Calu3 (cell line): ENCODE results near the gene RTL9. TPM values are rescaled to one million over a fixed set of nuclear protein-coding genes. Genes with fewer than 3 reads are reported as not detected.

Experiments
- BruUV-seq: library from RNA; stranded (reverse); fragments of 400-500 nt; replicated peaks from 2 replicates; lab custom pipeline; 2021; lab: Mats Ljungman, UMichigan
- CTCF ChIA-PET: fragments of 300-600 bp; sonication (Branson Sonifier 250); formaldehyde crosslinking; loops from one replicate; lab custom pipeline; 2022; ENCODE audit warnings: antibody characterized with exemption; lab: Charles Lee
- DNase-seq: peaks from one replicate; pipeline ENCODE4 v3.0.0; 2022
- H3K27ac Mint-ChIP-seq: one replicate; pipeline ENCODE4 v1.8.0; 2022; ENCODE audit warnings: mixed read lengths; ENCODE audit not compliant: unreplicated experiment
- H3K27me3 Mint-ChIP-seq: one replicate; pipeline ENCODE4 v1.8.0; 2022; ENCODE audit warnings: mixed read lengths; ENCODE audit not compliant: unreplicated experiment
- H3K36me3 Mint-ChIP-seq: one replicate; pipeline ENCODE4 v1.8.0; 2022; ENCODE audit warnings: mild to moderate bottlenecking, moderate library complexity, mixed read lengths; ENCODE audit not compliant: insufficient read depth, unreplicated experiment
- H3K4me1 Mint-ChIP-seq: one replicate; pipeline ENCODE4 v1.8.0; 2022; ENCODE audit warnings: mild to moderate bottlenecking, low read depth, mixed read lengths; ENCODE audit not compliant: unreplicated experiment
- H3K4me3 Mint-ChIP-seq: one replicate; pipeline ENCODE4 v1.8.0; 2022; ENCODE audit warnings: mild to moderate bottlenecking, low read depth, moderate library complexity, mixed read lengths; ENCODE audit not compliant: unreplicated experiment
- H3K9me3 Mint-ChIP-seq: one replicate; pipeline ENCODE4 v1.8.0; 2022; ENCODE audit warnings: low read depth, mixed read lengths; ENCODE audit not compliant: unreplicated experiment
- intact Hi-C: fragments of 100-400 bp; cut with micrococcal nuclease; formaldehyde crosslinking; loops from one replicate; pipeline ENCODE4 v1.10.0; 2022; ENCODE audit not compliant: unreplicated experiment
- total RNA-seq: library from RNA; stranded (reverse); gene quantifications from 2 replicates; pipeline ENCODE4 v1.2.3, GENCODE V29; 2022
- TF ChIP-seq, protein P1 (sequence below): fragments of 200-600 bp; IDR thresholded peaks from one replicate; pipeline ENCODE4 v1.8.0; 2022; ENCODE audit warnings: antibody characterized with exemption; ENCODE audit not compliant: unreplicated experiment

RTL9 gene
- total RNA-seq, 1 experiment from 2014 or later = not detected

- TF ChIP-seq, protein P1, sequence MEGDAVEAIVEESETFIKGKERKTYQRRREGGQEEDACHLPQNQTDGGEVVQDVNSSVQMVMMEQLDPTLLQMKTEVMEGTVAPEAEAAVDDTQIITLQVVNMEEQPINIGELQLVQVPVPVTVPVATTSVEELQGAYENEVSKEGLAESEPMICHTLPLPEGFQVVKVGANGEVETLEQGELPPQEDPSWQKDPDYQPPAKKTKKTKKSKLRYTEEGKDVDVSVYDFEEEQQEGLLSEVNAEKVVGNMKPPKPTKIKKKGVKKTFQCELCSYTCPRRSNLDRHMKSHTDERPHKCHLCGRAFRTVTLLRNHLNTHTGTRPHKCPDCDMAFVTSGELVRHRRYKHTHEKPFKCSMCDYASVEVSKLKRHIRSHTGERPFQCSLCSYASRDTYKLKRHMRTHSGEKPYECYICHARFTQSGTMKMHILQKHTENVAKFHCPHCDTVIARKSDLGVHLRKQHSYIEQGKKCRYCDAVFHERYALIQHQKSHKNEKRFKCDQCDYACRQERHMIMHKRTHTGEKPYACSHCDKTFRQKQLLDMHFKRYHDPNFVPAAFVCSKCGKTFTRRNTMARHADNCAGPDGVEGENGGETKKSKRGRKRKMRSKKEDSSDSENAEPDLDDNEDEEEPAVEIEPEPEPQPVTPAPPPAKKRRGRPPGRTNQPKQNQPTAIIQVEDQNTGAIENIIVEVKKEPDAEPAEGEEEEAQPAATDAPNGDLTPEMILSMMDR = no peak
- Mint-ChIP-seq H3K27ac (no peak overlapping the region), H3K4me3 (peak overlapping the region; percentile 97), H3K4me1 (peaks cover 28% of the 10 kb centered on the region), H3K27me3 (no peaks in the 10 kb centered on the region), H3K36me3 (peaks cover 25% of the 10 kb centered on the region), H3K9me3 (no peaks in the 10 kb centered on the region)
- no peak for DNase-seq
- intact Hi-C loops = loop anchor here (5.0 kb wide), 4 partner anchors 33 to 153 kb away; no protein-coding TSS in a partner anchor
- BruUV-seq = no TSS peak
- CTCF ChIA-PET = interaction anchor here (0.6 to 1.3 kb wide), 2 partner anchors 78 to 155 kb away, joined by 3 to 4 read pairs; no protein-coding TSS in a partner anchor
Measured at GRCh38 chrX:110315551-110315950, 43.1 kb upstream of the RTL9 start.

DNA sequence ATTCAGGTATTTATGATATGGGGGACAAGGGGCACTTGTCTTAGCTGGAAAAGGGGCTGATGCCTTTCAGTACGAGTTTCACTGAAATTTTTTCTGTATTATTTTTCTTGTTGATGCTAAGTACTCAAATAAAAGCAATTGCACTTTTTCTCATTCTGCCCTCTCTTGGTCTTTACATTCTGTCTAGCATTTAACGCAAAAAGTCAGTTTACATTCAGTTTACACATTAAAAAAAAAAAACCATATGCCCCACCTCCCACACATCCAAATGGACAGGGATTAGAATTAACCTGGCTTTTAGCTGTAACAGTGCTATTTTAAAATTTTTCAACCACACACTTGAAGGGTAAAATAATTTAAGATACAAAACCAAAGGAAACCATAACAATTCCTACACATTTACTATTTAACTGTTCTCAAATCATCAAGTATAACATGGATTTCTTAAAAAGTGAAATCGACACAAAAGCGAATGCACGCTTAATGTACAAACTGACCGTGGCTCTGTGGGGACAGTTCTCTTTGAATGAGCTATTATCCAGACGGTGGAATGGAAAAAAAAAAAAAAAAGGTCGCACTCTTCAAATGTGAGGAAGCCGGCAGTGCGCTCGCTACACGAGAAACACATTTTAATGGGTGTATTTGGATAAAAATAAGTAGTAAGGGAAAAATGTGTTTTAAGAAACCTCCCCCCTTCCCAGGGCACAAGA is 42.1 kb upstream of the RTL9 start:
- H3K27me3 Mint-ChIP-seq = no peaks in the 10 kb centered on the region
- peak overlapping the region; percentile 96 for H3K27ac Mint-ChIP-seq
- TSS peak; percentile 56 for BruUV-seq
- DNase-seq = no peak
- peak overlapping the region; percentile 97 for H3K4me3 Mint-ChIP-seq
- intact Hi-C loops = loop anchor here (5.0 kb wide), 4 partner anchors 34 to 154 kb away; no protein-coding TSS in a partner anchor
- peaks cover 19% of the 10 kb centered on the region for H3K4me1 Mint-ChIP-seq
- CTCF ChIA-PET = interaction anchor here (0.6 to 1.3 kb wide), 5 partner anchors 17 to 1290 kb away, joined by 3 to 5 read pairs (median 3); no protein-coding TSS in a partner anchor
- peaks cover 25% of the 10 kb centered on the region for H3K36me3 Mint-ChIP-seq
- TF ChIP-seq, protein P1 = no peak
- no peaks in the 10 kb centered on the region for H3K9me3 Mint-ChIP-seq

DNA sequence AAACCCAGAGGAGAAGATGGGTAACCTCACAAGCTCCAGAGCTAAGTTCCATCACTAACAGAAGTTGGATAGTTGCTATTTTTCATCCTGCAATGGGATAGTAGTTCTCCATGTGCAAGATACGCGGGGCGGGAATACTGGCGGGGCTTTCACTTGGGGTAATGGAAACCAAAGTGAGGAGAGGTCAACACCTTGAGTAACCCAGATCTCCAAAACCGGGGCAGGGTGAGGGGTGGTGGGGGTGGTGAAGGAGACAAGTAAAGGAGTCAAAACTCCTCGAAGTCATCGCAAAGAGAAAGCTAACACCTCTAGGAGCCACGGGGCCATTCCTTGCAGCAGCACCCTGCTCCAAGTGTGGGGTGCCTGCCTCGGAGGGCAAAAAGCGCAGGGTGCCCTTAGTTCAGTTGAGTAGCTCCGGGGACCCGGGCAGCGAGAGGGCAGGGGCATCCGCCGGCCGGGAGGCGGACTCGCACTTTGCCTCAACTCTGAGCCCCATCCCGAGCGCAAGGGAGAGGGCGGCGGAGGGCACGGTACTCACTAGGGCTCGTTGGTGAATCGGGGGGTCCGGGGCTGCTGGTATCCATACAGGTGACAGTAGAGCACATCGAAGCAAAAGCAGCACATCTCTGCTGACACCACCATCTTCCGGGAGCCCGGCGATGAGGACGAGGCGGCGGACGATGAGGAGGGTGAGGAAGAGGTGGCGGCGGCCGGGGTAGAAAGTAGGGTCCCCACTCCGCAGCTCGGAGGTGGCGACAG is 41.4 kb upstream of the RTL9 start:
- Mint-ChIP-seq H3K9me3 (no peaks in the 10 kb centered on the region), H3K27ac (peak overlapping the region; percentile 96), H3K4me1 (peaks cover 15% of the 10 kb centered on the region), H3K36me3 (peaks cover 25% of the 10 kb centered on the region), H3K27me3 (no peaks in the 10 kb centered on the region), H3K4me3 (peak overlapping the region; percentile 97)
- no TSS peak for BruUV-seq
- CTCF ChIA-PET = interaction anchor here (0.7 to 1.3 kb wide), 3 partner anchors 79 to 485 kb away, joined by 3 to 5 read pairs (median 4); no protein-coding TSS in a partner anchor
- intact Hi-C loops = loop anchor here (5.0 kb wide), 4 partner anchors 35 to 155 kb away; no protein-coding TSS in a partner anchor
- DNase-seq = peak; percentile 24
- TF ChIP-seq, protein P1 = no peak
